HTERT RPE-1 (cell line): ENCODE measurements around the gene SP3.

Experiments
- in situ Hi-C: fragments of 300-500 bp; cut with MboI; formaldehyde crosslinking; loops from 4 replicates; pipeline ENCODE4 v1.14.3; 2020; ENCODE audit warnings: low sequenced_read_pairs

Gene SP3

DNA sequence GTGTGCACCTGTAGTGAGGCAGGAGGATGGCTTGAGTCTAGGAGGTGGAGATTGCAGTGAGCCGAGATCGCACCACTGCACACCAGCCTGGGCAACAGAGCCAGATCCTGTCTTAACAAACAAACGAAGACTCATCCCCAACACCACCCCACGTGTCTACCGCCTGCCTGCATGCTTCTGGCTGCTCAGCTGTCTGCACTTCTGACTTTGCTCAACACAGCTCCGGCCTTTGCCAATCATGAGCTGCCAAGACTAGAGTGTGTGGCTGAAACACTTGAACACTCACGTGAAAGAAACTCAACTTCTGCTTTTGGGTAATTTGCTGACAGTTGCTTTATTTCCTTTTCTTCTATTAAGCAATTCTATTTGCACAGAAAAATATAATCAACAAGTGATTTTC, 32.1 kb upstream of the SP3 start:
- in situ Hi-C loops = no loop called here

DNA sequence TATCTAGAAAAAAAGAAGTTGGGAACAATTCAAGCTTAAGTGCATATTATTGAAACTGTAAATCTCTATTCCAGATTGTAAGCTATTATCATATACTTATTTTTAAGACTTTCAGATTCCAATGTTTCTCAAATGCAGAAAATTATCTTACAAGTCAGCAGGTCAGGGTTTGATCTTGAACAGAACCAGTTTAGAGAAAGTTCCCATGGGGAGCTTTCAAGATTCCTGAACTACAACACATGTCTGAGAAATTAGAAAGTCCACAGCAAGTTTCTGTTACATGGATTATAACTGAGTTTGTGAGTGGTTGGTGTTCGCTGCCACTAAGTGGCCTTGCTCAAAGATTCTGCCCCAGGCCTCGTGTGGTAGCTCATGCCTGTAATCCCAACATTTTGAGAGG, 31.6 kb upstream of the SP3 start:
- in situ Hi-C loops = no loop called here

DNA sequence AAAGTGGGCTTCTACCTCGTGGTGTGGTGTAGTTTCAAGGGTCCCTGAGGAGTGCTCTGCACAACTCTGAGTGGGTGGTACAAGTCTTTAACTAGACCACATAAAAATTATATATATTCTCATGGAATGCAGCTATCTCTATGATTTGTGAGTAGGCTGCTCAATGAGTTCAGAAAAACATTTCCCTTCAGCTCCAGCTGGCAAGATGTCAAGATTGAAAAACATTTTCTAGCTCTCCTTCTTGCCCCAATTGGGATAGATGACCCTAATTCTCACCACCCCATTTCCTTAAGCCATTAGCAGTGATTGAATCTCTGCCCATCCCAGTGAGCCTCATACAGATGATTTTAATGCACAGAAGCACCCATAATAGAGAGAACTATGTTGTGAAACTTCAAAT, 28.3 kb upstream of the SP3 start:
- in situ Hi-C loops = no loop called here

DNA sequence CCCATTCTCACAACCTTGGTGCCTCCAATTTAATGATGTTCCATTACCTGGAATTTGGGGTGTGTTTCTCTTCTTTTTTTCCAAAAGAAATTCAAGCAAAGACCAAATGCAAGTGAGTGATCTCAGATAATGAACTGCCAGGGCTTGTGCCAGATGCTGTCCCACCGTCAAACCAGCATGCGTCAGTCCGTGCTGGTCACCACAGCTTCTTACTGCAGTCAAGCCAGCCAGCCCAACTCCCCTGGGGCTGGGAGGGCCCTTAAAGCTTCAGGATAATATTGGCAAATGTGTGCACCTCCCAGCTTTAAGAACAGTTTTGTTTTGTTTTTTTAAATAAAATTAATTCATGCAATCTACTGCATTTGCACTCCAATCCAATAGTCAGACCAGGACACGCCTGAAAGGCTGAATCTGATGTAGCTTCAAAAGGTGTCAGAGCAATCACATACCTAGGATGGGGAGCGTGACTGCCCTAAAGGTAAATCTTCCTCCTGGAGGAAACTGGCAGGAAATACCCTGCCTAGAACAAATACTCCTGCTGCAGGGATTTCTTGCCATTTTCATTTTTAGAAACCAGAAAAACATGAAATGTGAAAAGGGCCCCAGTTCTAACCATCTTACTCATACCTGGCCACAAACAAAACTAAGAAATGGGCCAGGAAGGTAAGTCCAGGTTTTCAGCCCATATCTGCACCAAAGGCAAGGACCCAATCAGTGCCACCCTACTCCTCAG, 26.8 kb upstream of the SP3 start:
- in situ Hi-C loops = no loop called here

DNA sequence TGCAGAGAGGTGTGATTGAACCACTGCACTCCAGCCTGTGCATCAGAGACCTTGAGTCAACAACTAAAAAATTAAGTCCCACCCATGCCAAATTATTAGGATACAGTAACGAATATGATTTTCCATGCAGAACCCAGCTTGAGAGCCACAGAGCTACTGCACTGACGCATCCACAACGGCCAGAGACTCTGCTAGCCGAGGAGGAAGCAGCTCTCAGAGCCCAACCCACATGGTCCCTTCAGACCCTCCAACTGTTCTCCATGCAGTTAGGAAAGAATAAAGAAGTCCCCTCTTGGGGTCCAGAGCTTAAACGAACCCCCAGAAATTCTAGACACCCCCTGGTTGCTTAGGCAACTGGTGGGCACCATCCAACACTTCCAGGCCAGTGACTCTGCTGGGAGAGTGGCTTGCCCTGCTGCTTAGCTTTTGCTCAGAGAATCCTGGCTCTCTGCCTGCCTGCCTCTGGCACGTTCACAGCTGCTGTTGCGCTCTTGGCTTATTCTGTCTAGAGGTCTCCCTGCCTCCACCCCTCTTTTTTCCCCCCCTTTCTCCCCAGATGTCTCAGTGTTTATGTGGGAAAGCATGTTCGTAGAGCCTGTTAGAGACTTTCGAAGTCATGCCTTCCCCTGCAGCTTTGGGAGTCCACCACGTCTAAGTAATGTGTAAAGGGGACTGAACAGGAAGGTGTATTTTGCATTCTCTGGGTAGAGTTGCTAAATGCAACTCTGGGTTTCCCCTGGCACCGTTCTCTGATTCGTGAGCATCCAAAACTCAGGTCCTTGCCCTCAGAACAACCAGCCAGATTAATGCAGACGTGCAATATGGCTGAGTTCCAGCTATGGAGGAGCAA, 26.0 kb upstream of the SP3 start:
- in situ Hi-C loops = no loop called here

DNA sequence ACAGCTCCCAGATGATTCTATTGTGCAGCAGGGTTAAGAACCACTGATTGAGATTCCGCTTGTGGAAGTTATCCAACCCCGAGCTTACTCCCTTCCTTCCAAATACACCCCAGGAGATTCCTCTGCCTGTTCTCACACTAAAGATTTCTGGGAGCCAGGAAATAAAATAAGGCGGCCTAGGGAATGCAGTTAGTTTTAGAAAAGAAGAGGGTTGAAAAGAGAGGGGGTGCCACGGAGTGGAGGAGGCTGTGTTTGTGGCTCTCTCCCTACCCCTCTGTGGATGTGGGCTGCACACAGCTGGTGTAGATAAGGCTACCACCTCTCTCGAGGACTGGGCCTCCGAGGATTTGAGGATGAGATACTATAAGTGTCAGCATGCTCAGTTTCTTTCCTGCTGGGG, 25.1 kb upstream of the SP3 start:
- in situ Hi-C loops = no loop called here

DNA sequence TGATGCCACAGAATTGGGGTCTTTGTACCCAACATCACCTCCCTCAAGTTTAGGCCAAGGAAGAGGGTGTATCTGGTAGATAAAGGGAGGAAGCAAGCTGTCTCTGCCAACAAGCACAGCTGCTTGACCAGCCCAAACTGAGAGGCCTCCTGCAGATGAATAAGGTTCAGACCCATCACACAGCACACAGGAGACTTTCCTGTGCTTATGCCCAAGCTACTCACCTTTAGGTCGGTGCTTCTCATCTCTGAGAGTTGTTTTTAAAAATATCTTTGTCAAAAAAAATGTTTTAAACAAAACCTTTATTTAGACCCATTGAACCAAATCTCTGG, 24.7 kb upstream of the SP3 start:
- in situ Hi-C loops = no loop called here

DNA sequence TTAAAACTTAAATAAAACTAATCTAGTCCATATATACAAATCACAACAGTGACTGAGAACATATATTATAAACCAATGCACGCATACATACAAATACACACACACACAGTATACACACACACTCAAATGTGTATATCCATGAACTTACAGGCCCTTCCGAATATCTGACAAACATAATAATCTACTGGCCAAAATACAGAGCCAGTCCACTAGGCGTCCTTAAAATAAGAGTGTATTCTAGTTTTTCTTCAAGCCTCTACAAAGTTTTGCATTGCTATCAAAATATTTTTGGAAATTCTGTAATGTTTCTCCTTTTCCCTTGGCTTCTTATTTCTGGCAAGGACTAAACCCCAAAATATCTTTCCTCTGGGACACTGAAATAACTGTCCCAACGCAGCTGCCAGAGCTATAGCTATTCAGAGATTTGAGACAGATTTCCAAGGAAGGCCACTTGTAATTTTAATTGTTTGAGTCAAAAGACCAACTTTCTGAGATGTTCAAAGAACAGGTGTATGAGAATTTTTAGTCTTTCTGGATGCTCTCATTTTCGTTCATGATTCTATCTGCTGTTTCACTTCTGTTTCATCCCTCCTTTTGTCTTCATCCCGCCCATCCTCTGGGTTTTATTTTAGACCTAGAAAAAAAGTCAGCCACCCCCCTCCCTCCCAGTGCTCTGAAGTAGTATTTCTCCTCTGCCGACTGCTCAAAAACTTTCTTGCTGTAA, 24.1 kb upstream of the SP3 start:
- in situ Hi-C loops = no loop called here

DNA sequence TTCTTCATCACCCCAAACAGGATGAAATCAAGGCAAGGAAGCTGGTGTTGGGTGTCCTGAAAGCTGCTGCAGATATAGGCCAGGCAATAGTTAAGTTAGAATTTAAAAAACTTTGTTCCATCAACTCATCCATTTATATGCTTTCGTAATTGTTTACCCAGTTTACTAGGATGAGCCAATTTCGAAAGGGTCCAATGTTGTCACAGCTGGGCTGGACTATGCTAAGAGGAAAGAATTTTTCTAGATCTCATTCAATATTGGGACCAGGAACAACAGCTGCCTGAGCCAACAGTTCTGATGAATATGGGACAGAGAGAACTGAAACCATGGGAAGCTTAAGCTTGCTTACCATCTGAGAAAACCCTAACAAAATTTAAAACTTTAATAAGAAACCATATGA, 21.6 kb upstream of the SP3 start:
- in situ Hi-C loops = no loop called here

DNA sequence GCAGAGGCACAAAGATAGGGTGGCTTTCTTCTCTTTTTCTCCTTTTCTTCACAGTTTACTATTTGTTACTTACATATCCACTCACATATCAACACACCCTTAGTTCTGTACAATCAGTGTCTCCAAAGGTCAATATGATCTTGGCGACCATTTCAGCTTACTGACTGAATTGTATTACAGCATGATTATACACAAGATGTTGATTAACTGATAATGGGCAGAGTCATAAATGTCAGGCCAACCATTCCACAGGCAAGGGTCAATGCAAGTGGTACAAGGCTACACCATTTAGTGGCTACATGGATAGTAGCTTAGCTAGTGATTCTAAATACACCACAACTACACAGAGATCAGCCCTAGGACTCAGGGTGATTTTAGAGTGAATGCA, 20.4 kb upstream of the SP3 start:
- in situ Hi-C loops = no loop called here

DNA sequence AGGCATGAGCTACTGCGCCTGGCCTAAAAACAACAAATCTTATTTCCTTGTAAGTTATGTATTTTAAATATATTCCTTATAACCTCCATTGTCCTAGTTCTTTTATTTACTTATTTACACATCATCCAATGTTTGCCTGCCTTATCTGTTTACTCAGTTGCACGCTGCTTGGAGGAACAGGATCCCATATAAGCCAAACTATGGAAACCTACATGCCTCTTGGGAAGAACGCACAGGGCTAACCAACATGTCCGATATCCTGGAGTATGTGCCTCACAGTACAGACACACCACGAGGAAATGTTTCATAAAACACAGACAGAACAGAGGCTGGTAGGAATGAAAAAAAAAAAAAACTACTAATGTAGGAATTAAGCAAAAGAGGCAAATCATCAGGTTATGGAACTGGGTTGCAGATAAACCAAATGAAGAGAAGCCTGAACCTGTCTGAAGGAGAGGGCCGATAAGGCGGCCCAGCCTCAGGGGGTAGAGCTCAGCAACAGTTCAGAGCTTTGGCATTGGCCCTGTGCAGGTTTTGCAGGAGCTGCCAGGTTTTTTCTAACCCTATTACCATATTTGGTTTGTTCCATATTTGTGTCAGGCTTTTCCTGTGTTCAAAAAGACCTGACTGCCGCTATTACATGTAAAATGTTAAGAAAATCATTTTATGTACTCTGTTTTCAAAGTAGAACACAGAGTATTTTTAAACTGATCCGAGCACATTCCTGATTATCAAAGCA, 19.9 kb upstream of the SP3 start:
- in situ Hi-C loops = no loop called here

DNA sequence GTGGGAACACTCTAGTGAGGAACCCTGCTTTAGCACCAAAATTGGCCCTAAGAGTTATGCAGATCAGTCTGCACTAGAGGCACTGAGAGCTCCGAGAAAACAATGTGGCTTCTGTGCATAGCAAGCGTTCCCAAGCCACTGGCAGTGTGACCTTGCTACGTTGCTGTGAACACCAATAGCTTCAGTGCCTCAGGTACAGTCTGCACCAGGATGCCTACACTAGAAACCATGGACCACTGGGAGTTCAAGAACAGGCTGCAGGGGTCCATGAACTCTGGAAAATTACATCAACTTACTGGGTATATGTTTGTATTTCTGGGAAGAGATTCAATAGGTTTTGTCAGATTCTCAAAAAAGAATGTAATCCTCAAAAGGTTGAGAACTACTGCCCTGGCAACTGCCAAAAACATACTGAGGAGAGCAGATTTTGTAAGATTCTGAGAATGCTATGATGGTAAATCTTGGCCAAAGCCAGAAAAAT, 18.3 kb upstream of the SP3 start:
- in situ Hi-C loops = no loop called here

DNA sequence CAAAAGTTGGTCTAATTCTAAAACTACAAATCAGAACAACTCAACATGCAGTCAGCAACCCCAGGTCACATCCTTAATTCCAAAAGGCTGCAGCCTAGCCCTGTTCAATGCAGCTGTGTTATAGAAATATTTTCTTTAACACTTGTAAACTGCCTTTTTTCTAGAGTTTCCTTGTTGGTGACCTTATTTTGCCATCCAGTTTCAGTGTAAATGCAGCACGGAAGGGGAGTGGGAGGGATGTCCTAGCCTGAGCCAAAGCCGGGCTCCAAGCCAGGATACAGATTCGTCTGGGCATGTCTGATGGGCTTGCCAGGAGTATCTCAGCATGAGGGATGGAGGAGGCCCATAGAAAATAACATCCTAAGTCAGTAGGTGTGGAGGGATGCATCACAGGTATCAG, 17.7 kb upstream of the SP3 start:
- in situ Hi-C loops = no loop called here

DNA sequence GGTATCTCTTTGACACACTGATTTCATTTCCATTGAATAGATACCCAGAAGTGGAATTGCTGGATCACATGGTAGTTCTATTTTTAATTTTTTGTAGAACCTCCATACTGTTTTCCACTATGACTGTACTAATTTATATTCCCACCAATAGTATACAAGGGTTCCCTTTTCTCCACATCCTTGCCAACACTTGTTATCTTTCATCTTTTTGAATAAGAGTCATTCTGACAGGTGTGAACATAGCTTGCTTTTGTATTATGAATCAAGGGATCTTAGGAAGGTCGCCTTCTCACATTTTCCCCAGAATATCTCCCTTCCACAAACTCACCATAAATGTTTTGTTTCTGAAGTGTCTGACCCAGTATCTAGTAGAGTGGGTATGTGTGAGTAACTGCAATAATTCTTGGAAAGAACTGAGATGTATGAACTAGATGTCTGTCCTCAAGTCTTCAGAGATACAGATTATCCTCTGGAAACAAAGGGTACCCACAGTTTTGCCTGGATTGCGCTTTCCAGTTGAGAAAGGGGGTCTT, 17.1 kb upstream of the SP3 start:
- in situ Hi-C loops = no loop called here

DNA sequence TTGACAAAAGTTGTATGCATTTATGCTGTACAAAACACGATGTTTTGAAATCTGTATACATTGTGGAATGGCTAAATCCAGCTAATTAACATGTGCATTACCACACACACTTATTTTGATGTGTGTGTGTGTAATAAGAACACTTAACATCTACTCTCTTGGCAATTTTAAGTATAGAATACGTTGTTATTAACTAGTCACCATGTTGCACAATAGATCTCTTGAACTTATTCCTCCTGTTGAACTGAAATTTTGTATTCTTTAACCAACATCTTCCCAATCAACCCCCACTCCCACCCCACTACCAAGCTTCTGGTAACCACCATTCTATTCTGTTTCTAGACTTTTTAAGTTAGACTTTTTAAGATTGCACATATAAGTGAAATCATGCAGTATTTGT, 16.3 kb upstream of the SP3 start:
- in situ Hi-C loops = no loop called here

DNA sequence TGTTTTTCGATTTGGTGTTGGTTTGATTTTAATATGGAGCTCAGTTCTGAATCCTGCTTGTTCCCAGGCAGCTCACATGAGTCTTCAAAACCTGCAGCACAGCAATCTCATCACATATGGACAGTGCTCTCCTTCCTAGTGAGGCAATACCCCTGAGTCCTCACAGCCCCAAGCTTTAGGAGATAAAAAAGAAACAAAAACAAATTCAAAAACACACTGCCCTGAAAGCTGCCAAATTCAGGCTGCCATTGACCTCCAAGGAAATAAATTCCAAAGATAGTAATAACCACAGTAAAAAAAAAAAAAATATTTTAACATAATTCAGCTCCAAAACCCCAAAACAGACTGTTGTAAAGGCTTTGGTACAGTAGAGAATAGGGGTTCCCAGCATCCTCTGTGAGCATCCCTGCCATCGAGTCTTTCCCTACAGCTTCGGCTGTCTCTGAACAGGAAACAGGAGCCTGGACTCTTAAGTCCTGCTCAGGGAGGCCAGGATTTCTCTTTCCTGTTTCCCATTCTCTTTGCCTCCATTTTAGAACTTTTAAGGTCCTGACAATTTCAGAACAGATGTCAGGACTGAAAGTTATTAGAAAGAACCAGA, 14.7 kb upstream of the SP3 start:
- in situ Hi-C loops = no loop called here

DNA sequence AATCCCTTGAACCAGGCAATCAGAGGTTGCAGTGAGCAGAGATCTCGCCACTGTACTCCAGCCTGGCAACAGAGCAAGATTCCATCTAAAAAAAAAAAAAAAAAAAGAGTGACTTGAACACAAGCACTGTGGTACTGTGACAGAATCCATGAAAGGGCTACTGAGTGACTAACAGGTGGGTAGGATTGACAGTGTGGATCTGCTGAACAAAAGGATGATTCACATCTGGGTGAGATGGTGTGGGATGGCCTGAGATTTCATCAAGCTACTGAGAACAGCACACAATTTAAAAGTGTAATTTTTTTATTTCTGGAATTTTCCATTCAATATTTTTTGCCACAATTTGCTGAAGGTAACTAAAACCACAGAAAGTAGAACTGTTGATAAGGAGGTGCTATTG, 13.3 kb upstream of the SP3 start:
- in situ Hi-C loops = no loop called here

DNA sequence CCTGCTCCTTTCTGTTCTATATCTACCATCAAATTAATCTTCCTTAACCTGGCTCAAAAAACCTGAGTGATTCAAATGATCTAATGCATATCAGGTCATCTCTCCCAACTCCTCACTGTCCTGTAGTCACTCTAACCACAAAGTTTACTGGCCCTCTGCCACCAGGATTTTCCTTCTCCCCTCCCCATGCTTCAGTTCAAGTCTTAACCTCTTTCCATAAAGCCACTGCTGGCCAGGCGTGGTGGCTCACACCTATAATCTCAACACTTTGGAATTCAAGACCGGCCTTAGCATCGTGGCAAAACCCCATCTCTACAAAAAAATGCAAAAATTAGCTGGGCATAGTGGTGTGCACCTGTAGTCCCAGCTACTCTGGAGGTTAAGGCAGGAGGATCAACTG, 7.5 kb upstream of the SP3 start:
- in situ Hi-C loops = no loop called here

DNA sequence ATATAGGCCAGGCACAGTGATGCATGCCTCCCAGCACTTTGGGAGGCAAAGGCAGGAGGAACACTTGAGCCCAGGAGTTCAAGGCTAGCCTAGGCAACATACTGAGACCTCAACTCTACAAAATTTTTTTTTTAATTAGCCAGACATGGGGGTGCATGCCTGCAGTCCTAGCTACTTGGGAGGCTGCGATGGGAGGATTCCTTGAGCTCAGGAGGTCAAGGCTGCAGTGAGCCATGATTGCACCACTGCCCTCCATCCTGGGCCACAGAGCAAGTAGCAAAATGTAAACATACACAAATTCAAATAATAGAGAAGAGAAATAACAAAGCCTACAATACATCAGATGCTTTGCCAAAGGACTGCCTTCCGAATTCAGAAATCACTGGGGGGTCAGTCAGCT, 7.0 kb upstream of the SP3 start:
- in situ Hi-C loops = no loop called here

DNA sequence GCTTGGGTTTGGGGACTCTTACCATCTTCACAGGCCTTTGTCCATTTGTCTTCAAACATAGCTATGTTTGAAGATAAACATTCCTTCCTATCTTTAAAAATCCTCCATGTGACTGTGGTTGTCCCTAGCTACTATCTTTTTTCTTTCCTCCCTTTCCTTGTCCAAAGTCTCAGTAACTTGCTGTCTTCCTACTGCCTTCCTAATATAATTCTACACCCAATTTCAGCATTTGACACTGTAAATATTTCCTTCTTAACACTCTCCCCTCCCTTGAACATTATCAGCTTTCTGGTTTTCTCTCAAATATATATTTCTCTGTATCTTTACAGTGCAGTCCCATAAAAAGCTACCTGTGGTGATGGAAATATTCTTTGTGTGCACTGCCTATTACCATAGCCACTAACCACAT, 5.3 kb upstream of the SP3 start:
- in situ Hi-C loops = no loop called here

DNA sequence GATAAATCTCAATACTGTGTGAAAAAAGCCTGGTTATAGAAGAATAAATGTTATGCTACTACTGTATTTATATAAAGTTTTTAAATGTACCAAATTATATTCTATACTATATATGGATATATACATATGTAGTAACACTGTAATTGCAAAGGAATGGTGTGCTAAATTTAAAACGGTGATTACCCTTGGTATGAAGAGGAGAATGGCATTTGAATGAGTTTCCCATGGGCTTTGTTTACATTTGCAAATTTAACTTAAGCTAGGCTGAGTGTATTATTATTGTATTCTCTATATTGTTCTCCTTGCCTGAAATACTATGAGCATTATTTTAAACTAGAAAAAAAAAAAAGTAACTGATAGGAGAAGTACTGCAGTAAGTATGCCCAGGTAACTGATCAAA, 4.7 kb upstream of the SP3 start:
- in situ Hi-C loops = no loop called here
